ENCODE measurements around the gene BEND3. TPM values are rescaled to one million over a fixed set of nuclear protein-coding genes. Genes with fewer than 3 reads are reported as not detected.

Gene BEND3
- total RNA-seq, 1 donor from 2014 or later = 3.9 TPM

GRCh38 chr6:107070686-107071085, 44.6 kb downstream of the BEND3 start:
- FAIRE-seq = no peak

GRCh38 chr6:107069631-107070548, 45.4 kb downstream of the BEND3 start:
- FAIRE-seq = no peak
- no peaks in the 10 kb centered on the region for H3K27me3 ChIP-seq (ENCODE audit: control insufficient read depth, insufficient read depth, low read length)
- no peak overlapping the region for H3K4me3 ChIP-seq (ENCODE audit: low read depth, low read length)
- H3K36me3 ChIP-seq (ENCODE audit: control insufficient read depth, insufficient read depth, low read length) = peaks cover 2% of the 10 kb centered on the region
- no peak for DNase-seq (ENCODE audit: low read depth)
- TF ChIP-seq CTCF (IDR thresholded peaks at IDR 0.05; ENCODE audit: insufficient read depth, low read length, severe bottlenecking) = no peak

More at GRCh38 chr6:107070686-107071085, 44.6 kb downstream of the BEND3 start:
- peaks cover 2% of the 10 kb centered on the region for H3K36me3 ChIP-seq (ENCODE audit: control insufficient read depth, insufficient read depth, low read length)
- H3K4me3 ChIP-seq (ENCODE audit: low read depth, low read length) = no peak overlapping the region
- no peak for DNase-seq (ENCODE audit: low read depth)
- H3K27me3 ChIP-seq (ENCODE audit: control insufficient read depth, insufficient read depth, low read length) = no peaks in the 10 kb centered on the region
- TF ChIP-seq CTCF (IDR thresholded peaks at IDR 0.05; ENCODE audit: insufficient read depth, low read length, severe bottlenecking) = no peak

GRCh38 chr6:107068691-107069630, 46.4 kb downstream of the BEND3 start:
- DNase-seq (ENCODE audit: low read depth) (no peak), FAIRE-seq (no peak)
- H3K27me3 ChIP-seq (ENCODE audit: control insufficient read depth, insufficient read depth, low read length) = no peaks in the 10 kb centered on the region
- TF ChIP-seq CTCF (IDR thresholded peaks at IDR 0.05; ENCODE audit: insufficient read depth, low read length, severe bottlenecking) = no peak
- H3K36me3 ChIP-seq (ENCODE audit: control insufficient read depth, insufficient read depth, low read length) = peaks cover 2% of the 10 kb centered on the region
- H3K4me3 ChIP-seq (ENCODE audit: low read depth, low read length) = no peak overlapping the region

- peaks cover 2% of the 10 kb centered on the region for H3K36me3 ChIP-seq (ENCODE audit: control insufficient read depth, insufficient read depth, low read length)
- no peaks in the 10 kb centered on the region for H3K27me3 ChIP-seq (ENCODE audit: control insufficient read depth, insufficient read depth, low read length)
- H3K4me3 ChIP-seq (ENCODE audit: low read depth, low read length) = no peak overlapping the region
- no peak for TF ChIP-seq CTCF (IDR thresholded peaks at IDR 0.05; ENCODE audit: insufficient read depth, low read length, severe bottlenecking)
- DNase-seq (ENCODE audit: low read depth) = no peak
- FAIRE-seq = no peak
Measured at GRCh38 chr6:107066697-107067659, 48.3 kb downstream of the BEND3 start.

- DNase-seq (ENCODE audit: low read depth) = no peak
- H3K36me3 ChIP-seq (ENCODE audit: control insufficient read depth, insufficient read depth, low read length) = no peaks in the 10 kb centered on the region
- H3K27me3 ChIP-seq (ENCODE audit: control insufficient read depth, insufficient read depth, low read length) = no peaks in the 10 kb centered on the region
- FAIRE-seq = no peak
- TF ChIP-seq CTCF (IDR thresholded peaks at IDR 0.05; ENCODE audit: insufficient read depth, low read length, severe bottlenecking) = no peak
- no peak overlapping the region for H3K4me3 ChIP-seq (ENCODE audit: low read depth, low read length)
Measured at GRCh38 chr6:107064579-107065065, 50.7 kb downstream of the BEND3 start.

All from bronchial epithelial cell (primary cell).